Measurements from ENCODE around the gene TMEM184A. TPM values are rescaled to one million over a fixed set of nuclear protein-coding genes. Genes with fewer than 3 reads are reported as not detected.

The TMEM184A gene
- total RNA-seq, 4 donors from 2014 or later, result 0.44 to 3.0 (median 0.70) TPM

GRCh38 chr7:1547777-1548437 lies 8.1 kb downstream of the TMEM184A start:
- WGBS, 2 donors, result 71 to 72% methylated on average over 16 to 17 of the region's 35 CpGs
- intact Hi-C loops (cut with DNase I), result no loop called here
- TF ChIP-seq CTCF (IDR thresholded peaks at IDR 0.05) (no peak), POLR2A (IDR thresholded peaks at IDR 0.05) (no peak)
- Histone ChIP-seq H3K36me3 (no peaks in the 10 kb centered on the region), H3K4me3 (replicated peaks in 1 of 3) (no peak overlapping the region), H3K9me3 (no peaks in the 10 kb centered on the region), H3K4me1 (no peaks in the 10 kb centered on the region), H3K27me3 (no peaks in the 10 kb centered on the region), H3K27ac (no peak overlapping the region)
- DNase-seq, result no peak

GRCh38 chr7:1546909-1547776 lies 8.9 kb downstream of the TMEM184A start:
- 87 to 93% methylated on average over 3 to 30 of the region's 41 CpGs for WGBS, 2 donors
- H3K9me3 ChIP-seq, result no peaks in the 10 kb centered on the region
- no peaks in the 10 kb centered on the region for H3K4me1 ChIP-seq
- H3K27me3 ChIP-seq, result no peaks in the 10 kb centered on the region
- no peak overlapping the region for H3K4me3 ChIP-seq (replicated peaks in 1 of 3)
- no peak for TF ChIP-seq POLR2A (IDR thresholded peaks at IDR 0.05)
- TF ChIP-seq CTCF (IDR thresholded peaks at IDR 0.05), result no peak
- intact Hi-C loops (cut with DNase I), result no loop called here
- no peak overlapping the region for H3K27ac ChIP-seq
- DNase-seq, result no peak
- H3K36me3 ChIP-seq, result peaks cover 6 to 7% of the 10 kb centered on the region in 2 donors

- Histone ChIP-seq H3K27ac (no peak overlapping the region), H3K27me3 (no peaks in the 10 kb centered on the region), H3K36me3 (peaks cover 7 to 8% of the 10 kb centered on the region in 2 donors), H3K4me1 (no peaks in the 10 kb centered on the region), H3K4me3 (replicated peaks in 1 of 3) (no peak overlapping the region), H3K9me3 (no peaks in the 10 kb centered on the region)
- intact Hi-C loops (cut with DNase I), result no loop called here
- WGBS, 2 donors, result 50 to 88% methylated on average over 2 to 21 of the region's 28 CpGs
- no peak for DNase-seq
- TF ChIP-seq POLR2A (IDR thresholded peaks at IDR 0.05), result no peak
- no peak for TF ChIP-seq CTCF (IDR thresholded peaks at IDR 0.05)
These were observed 9.6 kb downstream of the TMEM184A start for GRCh38 chr7:1546274-1546908.

GRCh38 chr7:1545417-1546246 lies 10.4 kb downstream of the TMEM184A start:
- H3K36me3 ChIP-seq, result peaks cover 14% of the 10 kb centered on the region in 2 donors

More at GRCh38 chr7:1545417-1546246, 10.4 kb downstream of the TMEM184A start:
- no peak for TF ChIP-seq POLR2A (IDR thresholded peaks at IDR 0.05)
- no peak for TF ChIP-seq CTCF (IDR thresholded peaks at IDR 0.05)
- no peak overlapping the region for H3K4me3 ChIP-seq (replicated peaks in 1 of 3)
- no peak overlapping the region for H3K27ac ChIP-seq
- H3K4me1 ChIP-seq, result no peaks in the 10 kb centered on the region
- no peaks in the 10 kb centered on the region for H3K27me3 ChIP-seq
- intact Hi-C loops (cut with DNase I), result no loop called here
- DNase-seq, result no peak
- H3K9me3 ChIP-seq, result no peaks in the 10 kb centered on the region
- 70 to 79% methylated on average over 14 to 38 of the region's 40 CpGs for WGBS, 2 donors

Measured in thyroid gland (tissue), 4 donors.